ENCODE measurements around the gene EPC1. TPM values are rescaled to one million over a fixed set of nuclear protein-coding genes. Genes with fewer than 3 reads are reported as not detected.

EPC1 gene
- total and polyA plus RNA-seq, 2 of the 8 experiments (the other 6 are each of a cell fraction or from before 2014, with no cell fraction given), result 23.7 to 42.3 TPM

- no peak overlapping the region for H2BK5ac ChIP-seq (ENCODE audit: low read depth, low read length)
- no peak overlapping the region for H4K5ac ChIP-seq (ENCODE audit: insufficient read length, low read depth, low read length)
- POLR2A ChIA-PET (ENCODE audit: partially characterized antibody), result no interaction called here
- H3K79me1 ChIP-seq (ENCODE audit: low read depth, low read length), result no peaks in the 10 kb centered on the region
- TF ChIP-seq SIN3A (conservative IDR thresholded peaks at IDR 0.05 in 1 of 2, IDR thresholded peaks at IDR 0.05 in 1 of 2; ENCODE audit: low read depth in 1 of 2, low read length in 2 of 2) (no peak), ATF3 (IDR thresholded peaks at IDR 0.05; ENCODE audit: insufficient read depth, low read depth, low read length) (no peak), RAD21 (IDR thresholded peaks at IDR 0.05 in 1 of 2, conservative IDR thresholded peaks at IDR 0.05 in 1 of 2; ENCODE audit: low read depth in 2 of 2, low read length in 2 of 2) (no peak), HDAC6 (IDR thresholded peaks at IDR 0.05; ENCODE audit: low read depth, low read length) (no peak), YY1 (IDR thresholded peaks at IDR 0.05; ENCODE audit: low read depth, low read length) (no peak), GABPA (IDR thresholded peaks at IDR 0.05; ENCODE audit: borderline replicate concordance, insufficient read depth, low read length) (no peak), FOSL1 (IDR thresholded peaks at IDR 0.05; ENCODE audit: insufficient read depth, low read depth, low read length) (no peak), BACH1 (IDR thresholded peaks at IDR 0.05; ENCODE audit: low read length) (no peak), SAP30 (IDR thresholded peaks at IDR 0.05; ENCODE audit: insufficient read depth, insufficient replicate concordance, low read length) (no peak), EP300 (IDR thresholded peaks at IDR 0.05; ENCODE audit: borderline replicate concordance in 1 of 2, low read depth in 2 of 2, low read length in 2 of 2) (no peak), PHF8 (conservative IDR thresholded peaks at IDR 0.05; ENCODE audit: low read depth, low read length) (no peak), EGR1 (IDR thresholded peaks at IDR 0.05; ENCODE audit: borderline replicate concordance, low read depth, low read length) (no peak)
- no peaks in the 10 kb centered on the region for H4K20me1 ChIP-seq (replicated peaks in 1 of 2; ENCODE audit: control insufficient read depth in 1 of 2, insufficient read depth in 2 of 2, low read length in 2 of 2)
- H2BK12ac ChIP-seq (ENCODE audit: low read depth, low read length), result no peak overlapping the region
- H3K56ac ChIP-seq (replicated peaks; ENCODE audit: insufficient read length, low read depth, low read length), result no peak overlapping the region
- no peak overlapping the region for H3K4ac ChIP-seq (replicated peaks; ENCODE audit: insufficient read length, low read depth, low read length)
- no peak overlapping the region for H2BK15ac ChIP-seq (ENCODE audit: low read length)
- peaks cover 3 to 7% of the 10 kb centered on the region in 2 experiments; a peak in 3 of 4 replicates for H3K9me3 ChIP-seq (ENCODE audit: insufficient read depth in 2 of 2, low read depth in 1 of 2, low read length in 1 of 2)
- H2AK5ac ChIP-seq (ENCODE audit: low read depth, low read length), result no peak overlapping the region
- no peak overlapping the region for H2BK120ac ChIP-seq (replicated peaks; ENCODE audit: low read depth, low read length)
- FAIRE-seq (no peak), DNase-seq (ENCODE audit: low read depth in 1 of 2, low spot score in 2 of 2) (no peak)
- H2BK20ac ChIP-seq (ENCODE audit: low read length), result no peak overlapping the region
- no peaks in the 10 kb centered on the region for H3K27me3 ChIP-seq (replicated peaks in 1 of 4; ENCODE audit: control insufficient read depth in 3 of 4, extremely low read depth in 1 of 4, insufficient read depth in 3 of 4, low read length in 3 of 4)
- no peak overlapping the region for H3K18ac ChIP-seq (ENCODE audit: extremely low read depth, low read length)
- no peak overlapping the region for H3K9ac ChIP-seq (replicated peaks in 1 of 4; ENCODE audit: extremely low read depth in 1 of 4, low read depth in 3 of 4, low read length in 3 of 4)
- CTCF ChIA-PET (ENCODE audit: partially characterized antibody), result no interaction called here
- H4K91ac ChIP-seq (replicated peaks; ENCODE audit: insufficient read length, low read length), result no peak overlapping the region
- no peaks in the 10 kb centered on the region; the same call in 1 of the 2 replicates for H3K23me2 ChIP-seq (ENCODE audit: low read depth, low read length)
- WGBS, 2 experiments (ENCODE audit: extremely low coverage in 1 of 2, insufficient coverage in 1 of 2, insufficient read length in 1 of 2, insufficient replicate concordance in 2 of 2, low coverage in 1 of 2, low lambda C conversion rate in 2 of 2, missing lambda C conversion rate in 1 of 2), result 84% methylated on average over 3 of the region's 3 CpGs; no CpG with 5 or more reads in 1 of the 2 experiments
- H3K4me3 ChIP-seq (ENCODE audit: extremely low read depth in 1 of 4, insufficient read depth in 2 of 4, low read depth in 3 of 4, low read length in 4 of 4), result no peak overlapping the region
- no peak overlapping the region for H3K27ac ChIP-seq (ENCODE audit: low read depth, low read length)
- no peak overlapping the region for H2AFZ ChIP-seq (ENCODE audit: low read length)
- peaks cover 0 to 5% (median 1%) of the 10 kb centered on the region in 4 experiments; a peak in 1 of 8 replicates for H3K36me3 ChIP-seq (ENCODE audit: control insufficient read depth in 2 of 4, insufficient read depth in 4 of 4, low read length in 3 of 4)
- H3K23ac ChIP-seq (ENCODE audit: insufficient read length), result no peak overlapping the region
- peaks cover 0 to 2% (median 0%) of the 10 kb centered on the region in 4 experiments; a peak in 1 of 7 replicates for H3K4me1 ChIP-seq (replicated peaks in 1 of 4; ENCODE audit: control insufficient read depth in 3 of 4, insufficient read depth in 4 of 4, low read length in 3 of 4)
- H3K4me2 ChIP-seq (ENCODE audit: insufficient read depth in 1 of 2, low read depth in 2 of 2, low read length in 2 of 2), result no peak overlapping the region
- no peak overlapping the region for H3K14ac ChIP-seq (ENCODE audit: insufficient read length)
- H4K8ac ChIP-seq (ENCODE audit: extremely low read depth, insufficient read depth, low read length), result no peak overlapping the region
- H3K79me2 ChIP-seq (ENCODE audit: control insufficient read depth in 1 of 2, insufficient read depth in 2 of 2, low read length in 2 of 2), result peaks cover 0 to 9% of the 10 kb centered on the region in 2 experiments; a peak in 2 of 4 replicates
Measured at GRCh38 chr10:32350811-32351350, 3.9 kb upstream of the EPC1 start.

Data from H1 (cell line).